ENCODE data around the gene NCOA3. TPM values are rescaled to one million over a fixed set of nuclear protein-coding genes. Genes with fewer than 3 reads are reported as not detected.
A peak's percentile ranks its signal among the peaks of the same experiment; 100 is the strongest.

Gene NCOA3
- total RNA-seq, 3 donors from 2014 or later: 22.8 to 28.8 (median 24.7) TPM

DNA sequence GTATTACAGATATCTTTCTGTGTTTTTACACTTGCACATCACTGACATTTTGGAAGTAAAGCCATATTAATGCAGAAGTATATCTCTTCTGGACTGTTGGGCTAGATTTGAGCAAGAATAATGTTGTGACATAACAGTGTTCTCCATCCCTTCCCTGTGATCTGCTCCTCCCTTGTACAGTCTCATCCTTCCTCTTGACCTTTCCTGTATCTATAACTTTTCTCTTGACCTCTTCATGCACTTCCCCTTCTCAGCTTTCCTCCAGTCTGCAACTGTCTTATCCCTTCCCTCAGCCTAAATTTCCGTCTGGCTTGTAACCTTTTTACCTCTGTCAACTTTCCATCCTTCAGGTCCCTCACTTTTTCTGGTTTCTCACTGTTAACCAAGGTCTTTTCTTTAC, 29.8 kb downstream of the NCOA3 start:
- intact Hi-C loops (cut with DNase I, micrococcal nuclease): no loop called here
- no peak overlapping the region for H3K4me3 ChIP-seq
- DNase-seq (no peak), ATAC-seq (peak; percentile 19)
- TF ChIP-seq, protein P1, sequence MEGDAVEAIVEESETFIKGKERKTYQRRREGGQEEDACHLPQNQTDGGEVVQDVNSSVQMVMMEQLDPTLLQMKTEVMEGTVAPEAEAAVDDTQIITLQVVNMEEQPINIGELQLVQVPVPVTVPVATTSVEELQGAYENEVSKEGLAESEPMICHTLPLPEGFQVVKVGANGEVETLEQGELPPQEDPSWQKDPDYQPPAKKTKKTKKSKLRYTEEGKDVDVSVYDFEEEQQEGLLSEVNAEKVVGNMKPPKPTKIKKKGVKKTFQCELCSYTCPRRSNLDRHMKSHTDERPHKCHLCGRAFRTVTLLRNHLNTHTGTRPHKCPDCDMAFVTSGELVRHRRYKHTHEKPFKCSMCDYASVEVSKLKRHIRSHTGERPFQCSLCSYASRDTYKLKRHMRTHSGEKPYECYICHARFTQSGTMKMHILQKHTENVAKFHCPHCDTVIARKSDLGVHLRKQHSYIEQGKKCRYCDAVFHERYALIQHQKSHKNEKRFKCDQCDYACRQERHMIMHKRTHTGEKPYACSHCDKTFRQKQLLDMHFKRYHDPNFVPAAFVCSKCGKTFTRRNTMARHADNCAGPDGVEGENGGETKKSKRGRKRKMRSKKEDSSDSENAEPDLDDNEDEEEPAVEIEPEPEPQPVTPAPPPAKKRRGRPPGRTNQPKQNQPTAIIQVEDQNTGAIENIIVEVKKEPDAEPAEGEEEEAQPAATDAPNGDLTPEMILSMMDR (IDR thresholded peaks at IDR 0.05): no peak
- H3K36me3 ChIP-seq (ENCODE audit: low read depth): no peaks in the 10 kb centered on the region
- no peaks in the 10 kb centered on the region for H3K4me1 ChIP-seq (ENCODE audit: low read depth)
- peaks cover 7% of the 10 kb centered on the region for H3K9me3 ChIP-seq

- no peak for ATAC-seq
- H3K36me3 ChIP-seq (ENCODE audit: low read depth): no peaks in the 10 kb centered on the region
- DNase-seq: no peak
- peaks cover 1% of the 10 kb centered on the region for H3K9me3 ChIP-seq
- TF ChIP-seq, protein P1 (IDR thresholded peaks at IDR 0.05): no peak
- intact Hi-C loops (cut with DNase I, micrococcal nuclease): no loop called here
- H3K4me3 ChIP-seq: no peak overlapping the region
- H3K4me1 ChIP-seq (ENCODE audit: low read depth): no peaks in the 10 kb centered on the region
Observed at GRCh38 chr20:47532002-47532401, 30.3 kb downstream of the NCOA3 start.

DNA sequence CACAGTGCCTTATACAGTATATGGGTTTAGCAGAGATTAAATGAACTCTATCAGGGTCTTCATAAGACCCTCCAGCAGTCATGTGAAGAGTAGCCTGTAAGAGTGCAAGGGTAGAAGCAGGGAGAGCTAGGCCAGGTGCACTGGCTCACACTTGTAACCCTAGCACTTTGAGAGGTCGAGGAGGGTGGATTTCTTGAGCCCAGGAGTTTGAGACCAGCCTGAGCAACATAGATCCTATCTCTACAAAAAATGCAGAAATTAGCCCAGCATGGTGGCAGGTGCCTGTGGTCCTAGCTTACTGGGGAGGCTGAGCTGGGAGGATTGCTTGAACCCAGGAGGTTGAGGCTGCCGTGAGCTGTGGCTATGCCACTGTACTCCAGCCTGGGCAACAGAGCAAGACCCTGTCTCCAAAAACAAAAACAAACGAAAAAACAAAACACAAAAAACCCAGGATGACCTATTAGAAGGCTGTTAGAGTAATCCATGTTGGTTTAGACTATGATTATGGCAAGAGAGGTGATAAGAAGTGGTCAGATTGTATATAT, 31.9 kb downstream of the NCOA3 start:
- intact Hi-C loops (cut with DNase I, micrococcal nuclease): no loop called here
- H3K4me3 ChIP-seq: no peak overlapping the region
- no peaks in the 10 kb centered on the region for H3K4me1 ChIP-seq (ENCODE audit: low read depth)
- TF ChIP-seq, protein P1 (IDR thresholded peaks at IDR 0.05): no peak
- DNase-seq: no peak
- no peaks in the 10 kb centered on the region for H3K9me3 ChIP-seq
- no peak for ATAC-seq
- H3K36me3 ChIP-seq (ENCODE audit: low read depth): no peaks in the 10 kb centered on the region

GRCh38 chr20:47534405-47534804, 32.7 kb downstream of the NCOA3 start:
- ATAC-seq: no peak
- Histone ChIP-seq H3K36me3 (ENCODE audit: low read depth) (no peaks in the 10 kb centered on the region), H3K4me3 (no peak overlapping the region), H3K4me1 (ENCODE audit: low read depth) (no peaks in the 10 kb centered on the region), H3K9me3 (no peaks in the 10 kb centered on the region)
- intact Hi-C loops (cut with DNase I, micrococcal nuclease): no loop called here
- TF ChIP-seq, protein P1 (IDR thresholded peaks at IDR 0.05): no peak
- no peak for DNase-seq

GRCh38 chr20:47535088-47535487, 33.4 kb downstream of the NCOA3 start:
- no peak overlapping the region for H3K4me3 ChIP-seq
- no peaks in the 10 kb centered on the region for H3K4me1 ChIP-seq (ENCODE audit: low read depth)
- ATAC-seq (no peak), DNase-seq (no peak)
- H3K36me3 ChIP-seq (ENCODE audit: low read depth): no peaks in the 10 kb centered on the region
- TF ChIP-seq, protein P1 (IDR thresholded peaks at IDR 0.05): no peak
- intact Hi-C loops (cut with DNase I, micrococcal nuclease): no loop called here
- H3K9me3 ChIP-seq: no peaks in the 10 kb centered on the region

GRCh38 chr20:47535994-47536393, 34.3 kb downstream of the NCOA3 start:
- Histone ChIP-seq H3K9me3 (no peaks in the 10 kb centered on the region), H3K36me3 (ENCODE audit: low read depth) (no peaks in the 10 kb centered on the region), H3K4me3 (no peak overlapping the region), H3K4me1 (ENCODE audit: low read depth) (no peaks in the 10 kb centered on the region)
- DNase-seq: no peak
- intact Hi-C loops (cut with DNase I, micrococcal nuclease): no loop called here
- no peak for ATAC-seq
- TF ChIP-seq, protein P1 (IDR thresholded peaks at IDR 0.05): no peak

Data from mucosa of descending colon (tissue), 3 donors.